Heart right ventricle (tissue), 16 donors: ENCODE results near the gene COMT. TPM values are rescaled to one million over a fixed set of nuclear protein-coding genes. Genes with fewer than 3 reads are reported as not detected.

Source experiments
- ATAC-seq, 8 donors: fragments of 200-7000 bp; cut with Tn5 transposase; one replicate each; pipeline ENCODE4 v1.9.1; 2020; ENCODE audit warnings: mild to moderate bottlenecking in 8 of 8, moderate library complexity in 8 of 8, moderate number of reproducible peaks in 1 of 8
- DNase-seq, 2 donors: peaks; one replicate each; pipeline ENCODE4 v3.0.0-alpha.2; 2020
- H3K27ac ChIP-seq, 10 donors: fragments of 200-600 bp; sonication (generic) in 2 of 10; one replicate each; pipeline versions ENCODE4 v1.5.0 to v1.8.0; 2020 to 2022; ENCODE audit warnings: mild to moderate bottlenecking in 3 of 10
- H3K27me3 ChIP-seq, 7 donors: fragments of 200-600 bp; one replicate each; pipeline ENCODE4 v1.8.0; 2021 to 2022; ENCODE audit warnings: mild to moderate bottlenecking in 2 of 7
- H3K36me3 ChIP-seq, 9 donors: fragments of 200-600 bp; sonication (generic) in 1 of 9; one replicate each; pipeline versions ENCODE4 v1.5.0 to v1.8.0; 2020 to 2022; ENCODE audit warnings: mild to moderate bottlenecking in 2 of 9
- H3K4me1 ChIP-seq, 9 donors: fragments of 200-600 bp; sonication (generic) in 1 of 9; one replicate each; pipeline versions ENCODE4 v1.5.0 to v1.8.0; 2020 to 2022; ENCODE audit warnings: mild to moderate bottlenecking in 4 of 9
- H3K4me3 ChIP-seq, 10 donors: fragments of 200-600 bp; sonication (generic) in 2 of 10; one replicate each; pipeline versions ENCODE4 v1.5.0 to v1.8.0; 2020 to 2022; ENCODE audit warnings: mild to moderate bottlenecking in 7 of 10, moderate library complexity in 2 of 10
- H3K9me3 ChIP-seq, 11 donors: fragments of 200-600 bp in 10 of 11; sonication (generic) in 2 of 11; one replicate each; pipeline versions ENCODE4 v1.5.0 to v1.8.0; 2013 to 2022; ENCODE audit warnings: mild to moderate bottlenecking in 2 of 11, control low read depth in 1 of 11, moderate library complexity in 1 of 11
- CTCF ChIP-seq, 9 donors: fragments of 200-600 bp; sonication (generic) in 2 of 9; IDR thresholded peaks; one replicate each; pipeline versions ENCODE4 v1.5.0 to v1.8.0; 2021 to 2022; ENCODE audit warnings: antibody characterized with exemption in 9 of 9, mild to moderate bottlenecking in 5 of 9, moderate library complexity in 1 of 9
- WGBS, 2 donors: extraction: QIAGEN DNeasy Blood & Tissue Kit; methylation state at CpG; one replicate each; pipeline ENCODE4 v1.1.7; 2013; ENCODE audit warnings: inconsistent platforms in 1 of 2; 5-methylcytosine and 5-hydroxymethylcytosine counted together
- intact Hi-C, 10 donors: fragments of 100-400 bp; cut with DNase I; formaldehyde crosslinking; loops; one replicate each; pipeline versions ENCODE4 v1.11.1 to v1.14.2; 2022
- polyA plus RNA-seq, 2 donors: library from polyadenylated mRNA; stranded (reverse); fragments of 200-250 nt; gene quantifications; one replicate each; pipeline ENCODE4 v1.2.3, GENCODE V29; 2013
- total RNA-seq, 10 donors: library from RNA; stranded (reverse); fragmentation: NEBNext Ultra II Directional in 3 of 10; extraction: Animal tissue kit (Norgen Biotek cat#: 25700) in 3 of 10; gene quantifications; one replicate each; pipeline versions ENCODE4 v1.2.1 to v1.2.4, GENCODE V29; 2021 to 2023
- donor health status: Arrhythmogenic right ventricular cardiomyopathy.
- donor health status: ischemic (EF 13 %, LVEDD 7.1; RV severe dilation, severe dysfunction).
- donor health status: healthy with polysubstance abuse.
- donor health status: DM: no; HTN: yes; CAD: no.
- donor health status: DM: no; HTN: no; CAD: no.
- donor health status: ischemic (EF 25% LVEDD 6.9; RV normal size, moderate dysfunction).
- donor health status: ischemic (EF 25% LVEDD 5.7; RV mildly dilated, moderate dysfunction).
- donor health status: healthy.
- donor health status: DM: yes; HTN: yes; CAD: no.
- donor health status: Ischemic cardiomyopathy.
- donor health status: ischemic (EF 35%, LVEDD 5.7; RV mildly dilated, moderate dysfunction).
- donor health status: nonischemic (EF 11% LVEDD 7.7; RV severe dilation, severe dysfunction).
- donor health status: DM: yes; HTN: yes; CAD: no.
- donor health status: PGD.
- donor health status: ischemic (EF 29% LVEDD 5.4; RV normal size, mild dysfunction).
- donor health status: nonischemic (EF 23%, LVEDD 6.1; RV moderate dilation, normal function).

Gene COMT
- total and polyA plus RNA-seq, 12 donors: 42.9 to 273 (median 101) TPM

DNA sequence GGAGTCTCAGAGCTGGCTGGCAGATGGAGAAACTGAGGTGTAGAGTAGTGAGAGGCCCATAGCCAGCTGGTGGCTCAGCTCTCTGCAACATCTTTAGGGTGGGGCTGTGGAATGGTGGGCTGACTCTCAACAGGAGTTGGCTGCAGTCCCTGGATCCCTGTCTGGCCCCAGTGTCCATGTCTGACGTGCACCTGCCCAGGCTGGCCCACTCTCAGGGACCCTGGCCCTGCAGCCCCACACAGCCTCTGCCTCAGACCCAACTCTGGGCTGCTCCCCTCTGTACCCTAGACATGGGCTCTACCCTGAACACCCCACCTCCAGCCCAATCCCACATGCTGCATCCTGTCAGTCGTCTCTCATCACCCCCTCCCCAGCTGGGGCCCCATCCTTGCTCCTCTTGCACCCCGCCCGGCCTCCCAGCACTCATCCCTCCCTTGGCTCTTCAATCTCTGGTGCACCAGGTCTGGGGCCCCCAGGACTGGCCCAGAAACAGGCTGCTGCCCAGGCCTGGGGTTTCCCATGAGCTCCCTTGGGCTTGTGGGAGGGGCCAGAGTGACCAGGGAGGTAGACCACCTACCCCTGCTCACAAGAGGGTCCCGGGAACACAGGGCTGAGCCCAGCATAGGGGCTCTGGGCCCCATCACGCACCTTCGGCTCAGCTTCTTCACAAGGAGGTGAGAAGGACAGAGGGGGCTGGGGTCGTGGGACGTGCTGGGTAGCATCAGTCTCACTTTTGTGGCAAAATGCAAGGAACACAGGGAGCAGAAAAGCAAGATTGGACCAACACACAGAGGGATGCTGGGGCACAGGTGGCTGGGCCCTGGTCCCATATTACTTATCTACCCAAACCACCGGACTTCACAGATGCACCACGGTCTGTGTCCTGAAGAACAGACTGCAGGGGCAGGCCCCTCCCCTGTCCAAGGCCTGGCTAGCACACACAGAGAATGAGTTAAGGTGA is 43.6 kb downstream of the COMT start:
- WGBS, 2 donors: 76 to 79% methylated on average over 11 of the region's 11 CpGs
- H3K4me3 ChIP-seq: peak overlapping the region in 4 of 10 donors; percentile 75 to 93 (median 83)
- DNase-seq (peak in 1 of 2 donors; percentile 15), ATAC-seq (no peak)
- H3K36me3 ChIP-seq: peaks cover 0 to 19% (median 7%) of the 10 kb centered on the region in 9 donors
- no peaks in the 10 kb centered on the region for H3K27me3 ChIP-seq
- H3K4me1 ChIP-seq: peaks cover 37 to 67% (median 48%) of the 10 kb centered on the region in 9 donors
- peak overlapping the region; percentile 6 to 95 (median 88) for H3K27ac ChIP-seq
- no peaks in the 10 kb centered on the region for H3K9me3 ChIP-seq
- TF ChIP-seq CTCF (IDR thresholded peaks at IDR 0.05): no peak
- intact Hi-C loops: no loop called here

- peaks cover 37 to 74% (median 48%) of the 10 kb centered on the region in 9 donors for H3K4me1 ChIP-seq
- no peak for ATAC-seq
- 53 to 60% methylated on average over 2 of the region's 2 CpGs for WGBS, 2 donors
Measured at GRCh38 chr22:19986011-19986409, 44.4 kb downstream of the COMT start.

DNA sequence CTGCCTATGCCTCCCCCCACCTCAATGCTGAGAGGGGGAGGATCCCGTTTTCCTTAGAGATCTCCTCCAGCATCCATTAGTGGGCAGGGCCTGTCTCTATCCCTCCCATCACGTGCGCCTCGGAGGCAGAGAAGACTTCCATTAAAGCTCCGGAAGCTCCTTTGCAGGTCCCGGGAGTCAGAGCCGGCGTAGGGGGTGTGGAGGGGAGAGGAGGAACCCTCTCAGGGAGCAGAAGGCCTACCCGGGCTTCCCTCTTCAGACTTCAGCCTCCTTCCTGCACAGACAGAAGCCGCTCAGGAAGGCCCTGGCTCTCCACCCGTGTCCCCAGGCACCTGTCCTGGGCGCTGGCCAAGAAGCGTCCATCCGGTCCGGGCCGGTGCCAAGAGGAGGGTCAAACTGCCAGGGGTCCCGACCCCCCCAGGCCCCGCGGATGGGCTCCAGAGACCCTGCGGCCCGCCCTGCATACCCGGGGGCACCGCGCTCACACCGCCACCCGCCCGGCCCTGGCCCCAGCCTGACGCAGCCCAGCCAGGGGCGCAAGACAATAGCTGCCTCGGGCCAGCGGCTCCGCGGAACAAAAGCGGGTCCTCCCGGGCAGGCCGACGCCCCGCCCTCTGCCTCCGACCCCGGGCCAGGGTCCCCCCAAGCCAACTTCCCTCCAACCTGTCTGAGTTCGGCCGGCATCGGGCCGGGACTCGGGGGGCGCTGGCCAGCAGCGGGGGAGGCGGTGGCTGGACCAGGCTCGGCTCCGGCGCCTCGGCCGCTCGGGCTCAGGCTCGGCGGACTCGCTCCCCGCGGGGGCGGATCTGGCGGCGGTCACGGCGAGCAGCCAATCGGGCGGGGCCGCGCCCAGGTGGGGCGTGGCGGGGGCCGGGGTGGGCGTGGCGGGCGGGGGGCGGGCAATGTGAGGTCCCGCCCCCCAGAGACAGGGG is 45.1 kb downstream of the COMT start:
- ATAC-seq: peak; percentile 61 to 87 (median 79)
- H3K4me1 ChIP-seq: peaks cover 38 to 80% (median 54%) of the 10 kb centered on the region in 9 donors
- H3K27me3 ChIP-seq: no peaks in the 10 kb centered on the region
- no peaks in the 10 kb centered on the region for H3K9me3 ChIP-seq
- intact Hi-C loops: loop anchor here in 1 of 10 donors (2.0 kb wide), 1 partner anchor 20 kb away; no protein-coding TSS in a partner anchor
- peaks cover 0 to 4% (median 0%) of the 10 kb centered on the region in 9 donors for H3K36me3 ChIP-seq
- peak overlapping the region; percentile 6 to 95 (median 88) for H3K27ac ChIP-seq
- H3K4me3 ChIP-seq: peak overlapping the region; percentile 50 to 93 (median 82)
- 1% methylated on average over 56 to 74 of the region's 76 CpGs for WGBS, 2 donors
- TF ChIP-seq CTCF (IDR thresholded peaks at IDR 0.05): no peak
- peak; percentile 77 to 87 for DNase-seq

More at GRCh38 chr22:19986011-19986409, 44.4 kb downstream of the COMT start:
- Histone ChIP-seq H3K4me3 (peak overlapping the region; percentile 50 to 93 (median 82)), H3K9me3 (no peaks in the 10 kb centered on the region), H3K36me3 (peaks cover 0 to 10% (median 3%) of the 10 kb centered on the region in 9 donors), H3K27me3 (no peaks in the 10 kb centered on the region), H3K27ac (peak overlapping the region in 9 of 10 donors; percentile 85 to 95 (median 89))
- peak in 1 of 2 donors; percentile 6 for DNase-seq
- intact Hi-C loops: loop anchor here in 1 of 10 donors (2.0 kb wide), 1 partner anchor 19 kb away; no protein-coding TSS in a partner anchor
- TF ChIP-seq CTCF (IDR thresholded peaks at IDR 0.05): no peak
